Astrocyte (in vitro differentiated cells and primary cell): Measurements from ENCODE around the gene MTTP. TPM values are rescaled to one million over a fixed set of nuclear protein-coding genes. Genes with fewer than 3 reads are reported as not detected.
A peak's percentile ranks its signal among the peaks of the same experiment; 100 is the strongest.

Source experiments
- DNase-seq: peaks from one replicate; pipeline ENCODE4 v3.0.0-alpha.2; 2010; ENCODE audit warnings: low read depth
- FAIRE-seq: peaks from 2 replicates; lab custom pipeline; 2011; peaks lifted over from hg19 to GRCh38; lab: Jason Lieb, UNC
- H2AFZ ChIP-seq: 2 replicates; pipeline ENCODE4 v1.6.0; 2012; ENCODE audit warnings: low read depth, low read length, inconsistent platforms
- H3K27ac ChIP-seq: 2 replicates; pipeline ENCODE4 v1.5.1; 2011; ENCODE audit warnings: low read depth, low read length, inconsistent platforms
- H3K27me3 ChIP-seq: 2 replicates; pipeline ENCODE4 v1.6.0; 2011; ENCODE audit warnings: low read length, inconsistent platforms; ENCODE audit not compliant: insufficient read depth
- H3K36me3 ChIP-seq: 2 replicates; pipeline ENCODE4 v1.5.1; 2011; ENCODE audit warnings: low read length, inconsistent platforms; ENCODE audit not compliant: insufficient read depth
- H3K4me1 ChIP-seq: 2 replicates; pipeline ENCODE4 v1.5.1; 2011; ENCODE audit warnings: low read length, inconsistent platforms; ENCODE audit not compliant: insufficient read depth
- H3K4me2 ChIP-seq: 2 replicates; pipeline ENCODE4 v1.6.0; 2012; ENCODE audit warnings: low read length, inconsistent platforms
- H3K4me3 ChIP-seq: 2 replicates; pipeline ENCODE4 v1.5.1; 2011; ENCODE audit warnings: low read depth, mild to moderate bottlenecking, low read length, inconsistent platforms; ENCODE audit not compliant: insufficient read depth
- H3K79me2 ChIP-seq: 2 replicates; pipeline ENCODE4 v1.6.0; 2012; ENCODE audit warnings: mild to moderate bottlenecking, low read length, inconsistent platforms; ENCODE audit not compliant: insufficient read depth
- H3K9ac ChIP-seq: 2 replicates; pipeline ENCODE4 v1.6.0; 2012; ENCODE audit warnings: mild to moderate bottlenecking, low read length, inconsistent platforms
- H3K9me3 ChIP-seq: 2 replicates; pipeline ENCODE4 v1.5.1; 2012; ENCODE audit warnings: low read depth, mild to moderate bottlenecking, low read length, inconsistent platforms; ENCODE audit not compliant: insufficient read depth
- H4K20me1 ChIP-seq: 2 replicates; pipeline ENCODE4 v1.6.0; 2012; ENCODE audit warnings: low read length, inconsistent platforms; ENCODE audit not compliant: insufficient read depth
- H3K27ac Mint-ChIP-seq: one replicate; pipeline ENCODE4 v1.8.0; 2021; ENCODE audit warnings: mild to moderate bottlenecking, mixed read lengths; ENCODE audit not compliant: unreplicated experiment
- H3K27me3 Mint-ChIP-seq: one replicate; pipeline ENCODE4 v1.8.0; 2021; ENCODE audit warnings: low read depth, mixed read lengths; ENCODE audit not compliant: unreplicated experiment
- H3K36me3 Mint-ChIP-seq: one replicate; pipeline ENCODE4 v1.8.0; 2021; ENCODE audit warnings: low read depth, mixed read lengths; ENCODE audit not compliant: unreplicated experiment
- H3K4me1 Mint-ChIP-seq: one replicate; pipeline ENCODE4 v1.8.0; 2021; ENCODE audit warnings: low read depth, mixed read lengths; ENCODE audit not compliant: unreplicated experiment
- H3K4me3 Mint-ChIP-seq: one replicate; pipeline ENCODE4 v1.8.0; 2021; ENCODE audit warnings: mild to moderate bottlenecking, moderate library complexity, mixed read lengths; ENCODE audit not compliant: unreplicated experiment
- H3K9me3 Mint-ChIP-seq: one replicate; pipeline ENCODE4 v1.8.0; 2021; ENCODE audit warnings: mild to moderate bottlenecking, mixed read lengths; ENCODE audit not compliant: unreplicated experiment
- EZH2 ChIP-seq: IDR thresholded peaks from 2 replicates; pipeline ENCODE4 v1.6.1; 2012; ENCODE audit warnings: mild to moderate bottlenecking, low read length, inconsistent platforms; ENCODE audit not compliant: insufficient read depth
- total RNA-seq: library from RNA; stranded (reverse); gene quantifications from 2 replicates; pipeline ENCODE4 v1.2.1, GENCODE V29; 2021
- TF ChIP-seq, protein P1 (sequence below): IDR thresholded peaks from 2 replicates; pipeline ENCODE4 v1.5.1; 2011; ENCODE audit warnings: low read depth, mild to moderate bottlenecking, inconsistent platforms, low read length, moderate library complexity; ENCODE audit not compliant: insufficient read depth

MTTP gene
- total RNA-seq, 1 donor from 2014 or later: 0.41 TPM

- H3K4me1 ChIP-seq: no peaks in the 10 kb centered on the region
- H3K4me1 Mint-ChIP-seq: peaks cover 14% of the 10 kb centered on the region
- no peaks in the 10 kb centered on the region for H3K36me3 Mint-ChIP-seq
- H3K9me3 ChIP-seq: no peaks in the 10 kb centered on the region
- H3K4me3 Mint-ChIP-seq: no peak overlapping the region
- TF ChIP-seq, protein P1, sequence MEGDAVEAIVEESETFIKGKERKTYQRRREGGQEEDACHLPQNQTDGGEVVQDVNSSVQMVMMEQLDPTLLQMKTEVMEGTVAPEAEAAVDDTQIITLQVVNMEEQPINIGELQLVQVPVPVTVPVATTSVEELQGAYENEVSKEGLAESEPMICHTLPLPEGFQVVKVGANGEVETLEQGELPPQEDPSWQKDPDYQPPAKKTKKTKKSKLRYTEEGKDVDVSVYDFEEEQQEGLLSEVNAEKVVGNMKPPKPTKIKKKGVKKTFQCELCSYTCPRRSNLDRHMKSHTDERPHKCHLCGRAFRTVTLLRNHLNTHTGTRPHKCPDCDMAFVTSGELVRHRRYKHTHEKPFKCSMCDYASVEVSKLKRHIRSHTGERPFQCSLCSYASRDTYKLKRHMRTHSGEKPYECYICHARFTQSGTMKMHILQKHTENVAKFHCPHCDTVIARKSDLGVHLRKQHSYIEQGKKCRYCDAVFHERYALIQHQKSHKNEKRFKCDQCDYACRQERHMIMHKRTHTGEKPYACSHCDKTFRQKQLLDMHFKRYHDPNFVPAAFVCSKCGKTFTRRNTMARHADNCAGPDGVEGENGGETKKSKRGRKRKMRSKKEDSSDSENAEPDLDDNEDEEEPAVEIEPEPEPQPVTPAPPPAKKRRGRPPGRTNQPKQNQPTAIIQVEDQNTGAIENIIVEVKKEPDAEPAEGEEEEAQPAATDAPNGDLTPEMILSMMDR: no peak
- no peak for TF ChIP-seq EZH2
- H3K27ac Mint-ChIP-seq: peak overlapping the region; percentile 16
- H3K9ac ChIP-seq: no peak overlapping the region
- no peaks in the 10 kb centered on the region for H3K27me3 ChIP-seq
- H3K79me2 ChIP-seq: no peaks in the 10 kb centered on the region
- no peaks in the 10 kb centered on the region for H3K9me3 Mint-ChIP-seq
- no peak overlapping the region for H2AFZ ChIP-seq
- H3K4me2 ChIP-seq: no peak overlapping the region
- H4K20me1 ChIP-seq: no peaks in the 10 kb centered on the region
- no peak for DNase-seq
- no peak overlapping the region for H3K27ac ChIP-seq
- no peak for FAIRE-seq
- no peaks in the 10 kb centered on the region for H3K27me3 Mint-ChIP-seq
- no peak overlapping the region for H3K4me3 ChIP-seq
- H3K36me3 ChIP-seq: no peaks in the 10 kb centered on the region
Observed at GRCh38 chr4:99587309-99587708, 12.7 kb downstream of the MTTP start.

GRCh38 chr4:99587803-99588202, 13.2 kb downstream of the MTTP start:
- H3K27ac ChIP-seq: no peak overlapping the region
- Mint-ChIP-seq H3K27ac (peak overlapping the region; percentile 16), H3K4me1 (peaks cover 14% of the 10 kb centered on the region)

GRCh38 chr4:99591757-99592156, 17.1 kb downstream of the MTTP start:
- no peaks in the 10 kb centered on the region for H3K4me1 ChIP-seq
- H3K27me3 ChIP-seq: no peaks in the 10 kb centered on the region
- no peaks in the 10 kb centered on the region for H3K36me3 ChIP-seq
- Mint-ChIP-seq H3K27ac (no peak overlapping the region), H3K4me3 (no peak overlapping the region), H3K27me3 (no peaks in the 10 kb centered on the region), H3K9me3 (no peaks in the 10 kb centered on the region), H3K4me1 (peaks cover 14% of the 10 kb centered on the region), H3K36me3 (no peaks in the 10 kb centered on the region)
- TF ChIP-seq, protein P1: no peak
- H3K4me3 ChIP-seq: no peak overlapping the region
- no peak overlapping the region for H2AFZ ChIP-seq
- no peaks in the 10 kb centered on the region for H3K79me2 ChIP-seq
- DNase-seq: no peak
- H4K20me1 ChIP-seq: no peaks in the 10 kb centered on the region
- FAIRE-seq: no peak
- no peak overlapping the region for H3K9ac ChIP-seq
- H3K9me3 ChIP-seq: no peaks in the 10 kb centered on the region
- no peak overlapping the region for H3K27ac ChIP-seq
- H3K4me2 ChIP-seq: no peak overlapping the region

More at GRCh38 chr4:99587803-99588202, 13.2 kb downstream of the MTTP start:
- Histone ChIP-seq H3K9me3 (no peaks in the 10 kb centered on the region), H3K4me1 (no peaks in the 10 kb centered on the region), H3K4me2 (no peak overlapping the region), H4K20me1 (no peaks in the 10 kb centered on the region), H3K9ac (no peak overlapping the region), H3K27me3 (no peaks in the 10 kb centered on the region), H3K36me3 (no peaks in the 10 kb centered on the region), H2AFZ (no peak overlapping the region), H3K79me2 (no peaks in the 10 kb centered on the region), H3K4me3 (no peak overlapping the region)
- no peak for TF ChIP-seq EZH2
- TF ChIP-seq, protein P1: no peak
- H3K4me3 Mint-ChIP-seq: no peak overlapping the region
- FAIRE-seq (no peak), DNase-seq (peak; percentile 23)
- H3K27me3 Mint-ChIP-seq: no peaks in the 10 kb centered on the region
- H3K36me3 Mint-ChIP-seq: no peaks in the 10 kb centered on the region
- no peaks in the 10 kb centered on the region for H3K9me3 Mint-ChIP-seq
